H1 (cell line): ENCODE data around the gene DNAJC16. TPM values are rescaled to one million over a fixed set of nuclear protein-coding genes. Genes with fewer than 3 reads are reported as not detected.
A peak's percentile ranks its signal among the peaks of the same experiment; 100 is the strongest.

Source experiments
- CTCF ChIA-PET: fragments of 300-600 bp; sonication (Branson Sonifier 250); formaldehyde crosslinking; loops from one replicate; lab custom pipeline; 2021; ENCODE audit not compliant: partially characterized antibody; lab: Charles Lee
- POLR2A ChIA-PET: fragments of 300-600 bp; sonication (Branson Sonifier 250); formaldehyde crosslinking; loops from one replicate; lab custom pipeline; 2021; ENCODE audit warnings: inconsistent platforms; ENCODE audit not compliant: partially characterized antibody; lab: Charles Lee
- DNase-seq, 2 experiments: peaks; one replicate each; pipeline versions ENCODE4 v3.0.0 to v3.0.0-alpha.2; 2010 to 2022; ENCODE audit warnings: low spot score in 2 of 2, low read depth in 1 of 2, mixed read lengths in 1 of 2
- FAIRE-seq: peaks from 2 replicates; lab custom pipeline; 2011; peaks lifted over from hg19 to GRCh38; lab: Jason Lieb, UNC
- H2AFZ ChIP-seq: 2 replicates; pipeline ENCODE4 v1.8.1; 2012; ENCODE audit warnings: low read length, inconsistent platforms
- H2AK5ac ChIP-seq: 2 replicates; pipeline ENCODE4 v1.6.1; 2013; ENCODE audit warnings: low read depth, low read length
- H2BK120ac ChIP-seq: replicated peaks from 2 replicates; pipeline ENCODE3; 2013; ENCODE audit warnings: low read depth, low read length, inconsistent platforms
- H2BK12ac ChIP-seq: 2 replicates; pipeline ENCODE4 v1.6.1; 2013; ENCODE audit warnings: low read depth, low read length
- H2BK15ac ChIP-seq: 2 replicates; pipeline ENCODE4 v1.6.1; 2013; ENCODE audit warnings: low read length
- H2BK20ac ChIP-seq: 2 replicates; pipeline ENCODE4 v1.6.1; 2013; ENCODE audit warnings: low read length
- H2BK5ac ChIP-seq: 2 replicates; pipeline ENCODE4 v1.6.1; 2013; ENCODE audit warnings: low read depth, low read length
- H3K14ac ChIP-seq: 2 replicates; pipeline ENCODE4 v1.6.1; 2013; ENCODE audit warnings: inconsistent platforms; ENCODE audit not compliant: insufficient read length
- H3K18ac ChIP-seq: 2 replicates; pipeline ENCODE4 v1.6.1; 2013; ENCODE audit warnings: low read length; ENCODE audit errors: extremely low read depth
- H3K23ac ChIP-seq: 2 replicates; pipeline ENCODE4 v1.6.1; 2013; ENCODE audit warnings: inconsistent platforms; ENCODE audit not compliant: insufficient read length
- H3K23me2 ChIP-seq: 2 replicates; pipeline ENCODE4 v1.6.1; 2013; ENCODE audit warnings: low read depth, low read length
- H3K27ac ChIP-seq: 2 replicates; pipeline ENCODE4 v1.6.1; 2011; ENCODE audit warnings: low read depth, low read length, inconsistent platforms
- H3K27me3 ChIP-seq, 4 experiments: replicated peaks in 1 of 4; 1 replicate in 1 of 4; 2 replicates in 3 of 4; pipeline versions ENCODE4 v1.6.1 to v1.8.1; 2011 to 2013; ENCODE audit warnings: low read length in 3 of 4, mild to moderate bottlenecking in 3 of 4, inconsistent platforms in 2 of 4, mixed read lengths in 2 of 4, moderate library complexity in 1 of 4; ENCODE audit not compliant: control insufficient read depth in 3 of 4, insufficient read depth in 3 of 4; ENCODE audit errors: extremely low read depth in 1 of 4
- H3K36me3 ChIP-seq, 4 experiments: 2 replicates each; pipeline versions ENCODE4 v1.6.1 to v1.8.1; 2011 to 2013; ENCODE audit warnings: mild to moderate bottlenecking in 4 of 4, low read length in 3 of 4, moderate library complexity in 2 of 4, control low read depth in 1 of 4, inconsistent platforms in 1 of 4; ENCODE audit not compliant: insufficient read depth in 4 of 4, control insufficient read depth in 2 of 4
- H3K4ac ChIP-seq: replicated peaks from 2 replicates; pipeline ENCODE3; 2013; ENCODE audit warnings: low read length, low read depth, mixed read lengths, inconsistent platforms; ENCODE audit not compliant: insufficient read length
- H3K4me1 ChIP-seq, 4 experiments: replicated peaks in 1 of 4; 1 replicate in 1 of 4; 2 replicates in 3 of 4; pipeline versions ENCODE4 v1.6.1 to v1.8.1; 2011 to 2013; ENCODE audit warnings: low read length in 3 of 4, inconsistent platforms in 2 of 4, mixed read lengths in 1 of 4; ENCODE audit not compliant: insufficient read depth in 4 of 4, control insufficient read depth in 3 of 4
- H3K4me2 ChIP-seq, 2 experiments: 2 replicates each; pipeline versions ENCODE4 v1.6.1 to v1.8.1; 2011 to 2013; ENCODE audit warnings: low read depth in 2 of 2, low read length in 2 of 2, control low read depth in 1 of 2, inconsistent platforms in 1 of 2, mild to moderate bottlenecking in 1 of 2; ENCODE audit not compliant: insufficient read depth in 1 of 2
- H3K4me3 ChIP-seq, 4 experiments: fragments of 200-600, 300-600 bp in 1 of 4; sonication (generic), shearing (Covaris generic), sonication (Bioruptor Twin) in 1 of 4; 2 replicates each; pipeline versions ENCODE4 v1.5.1 to v1.8.1; 2011 to 2016; ENCODE audit warnings: low read length in 4 of 4, low read depth in 3 of 4, control low read depth in 2 of 4, inconsistent platforms in 2 of 4, mild to moderate bottlenecking in 2 of 4, mixed read lengths in 1 of 4, moderate library complexity in 1 of 4; ENCODE audit not compliant: insufficient read depth in 2 of 4; ENCODE audit errors: extremely low read depth in 1 of 4
- H3K56ac ChIP-seq: replicated peaks from 2 replicates; pipeline ENCODE3; 2013; ENCODE audit warnings: low read depth, mild to moderate bottlenecking, mixed read lengths, low read length, inconsistent platforms; ENCODE audit not compliant: insufficient read length
- H3K79me1 ChIP-seq: 2 replicates; pipeline ENCODE4 v1.6.1; 2013; ENCODE audit warnings: low read depth, low read length, control low read depth
- H3K79me2 ChIP-seq, 2 experiments: 2 replicates each; pipeline versions ENCODE4 v1.6.1 to v1.8.1; 2012 to 2013; ENCODE audit warnings: low read length in 2 of 2, mild to moderate bottlenecking in 2 of 2, inconsistent platforms in 1 of 2; ENCODE audit not compliant: insufficient read depth in 2 of 2, control insufficient read depth in 1 of 2
- H3K9ac ChIP-seq, 4 experiments: replicated peaks in 1 of 4; 1 replicate in 1 of 4; 2 replicates in 3 of 4; pipeline versions ENCODE4 v1.6.1 to v1.8.1; 2011 to 2013; ENCODE audit warnings: low read depth in 3 of 4, low read length in 3 of 4, control low read depth in 2 of 4, mild to moderate bottlenecking in 2 of 4, moderate library complexity in 2 of 4, inconsistent platforms in 1 of 4; ENCODE audit errors: extremely low read depth in 1 of 4
- H3K9me3 ChIP-seq, 2 experiments: 2 replicates each; pipeline versions ENCODE4 v1.6.1 to v1.8.1; 2012 to 2013; ENCODE audit warnings: mild to moderate bottlenecking in 2 of 2, moderate library complexity in 2 of 2, control low read depth in 1 of 2, inconsistent platforms in 1 of 2, low read depth in 1 of 2, low read length in 1 of 2, mixed read lengths in 1 of 2; ENCODE audit not compliant: insufficient read depth in 2 of 2
- H4K20me1 ChIP-seq, 2 experiments: replicated peaks in 1 of 2; 2 replicates each; pipeline versions ENCODE3 to v1.8.1; 2011 to 2013; ENCODE audit warnings: inconsistent platforms in 2 of 2, low read length in 2 of 2, mild to moderate bottlenecking in 1 of 2; ENCODE audit not compliant: insufficient read depth in 2 of 2, control insufficient read depth in 1 of 2
- H4K5ac ChIP-seq: 2 replicates; pipeline ENCODE4 v1.6.1; 2013; ENCODE audit warnings: low read length, low read depth, mixed read lengths, inconsistent platforms; ENCODE audit not compliant: insufficient read length
- H4K8ac ChIP-seq: 2 replicates; pipeline ENCODE4 v1.8.0; 2013; ENCODE audit warnings: mild to moderate bottlenecking, moderate library complexity, low read length, inconsistent platforms; ENCODE audit not compliant: insufficient read depth; ENCODE audit errors: extremely low read depth
- H4K91ac ChIP-seq: replicated peaks from 2 replicates; pipeline ENCODE3; 2013; ENCODE audit warnings: low read length, mixed read lengths, inconsistent platforms; ENCODE audit not compliant: insufficient read length
- BCL11A ChIP-seq, 2 experiments: IDR thresholded peaks; one replicate each; pipeline ENCODE4 v1.6.1; 2011; ENCODE audit warnings: low read depth in 2 of 2, low read length in 2 of 2, mild to moderate bottlenecking in 2 of 2
- KDM5A ChIP-seq: fragments of 200-600 bp; IDR thresholded peaks from 2 replicates; pipeline ENCODE4 v1.7.1; 2012; ENCODE audit warnings: mild to moderate bottlenecking, low read length, inconsistent platforms, mixed read lengths
- POLR2A ChIP-seq, 2 experiments: IDR thresholded peaks; 1 replicate in 1 of 2; 2 replicates in 1 of 2; pipeline ENCODE4 v1.6.1; 2011; ENCODE audit warnings: low read depth in 2 of 2, low read length in 2 of 2, mild to moderate bottlenecking in 2 of 2; ENCODE audit errors: control extremely low read depth in 1 of 2
- RAD21 ChIP-seq, 2 experiments: IDR thresholded peaks in 1 of 2; conservative IDR thresholded peaks in 1 of 2; 2 replicates each; pipeline ENCODE4 v1.6.1; 2011; ENCODE audit warnings: low read depth in 2 of 2, low read length in 2 of 2, improper control_type of control experiment in 1 of 2, inconsistent platforms in 1 of 2, mild to moderate bottlenecking in 1 of 2, moderate library complexity in 1 of 2
- RNF2 ChIP-seq: fragments of 200-900, 300-1000 bp; sonication (generic); IDR thresholded peaks from 2 replicates; pipeline ENCODE4 v1.7.1; 2016; ENCODE audit warnings: borderline replicate concordance, low read depth, mild to moderate bottlenecking, antibody characterized with exemption, low read length; ENCODE audit not compliant: poor library complexity, severe bottlenecking; ENCODE audit errors: missing control alignments
- RXRA ChIP-seq: IDR thresholded peaks from 2 replicates; pipeline ENCODE4 v1.6.1; 2011; ENCODE audit warnings: low read depth, mild to moderate bottlenecking, low read length, moderate library complexity; ENCODE audit not compliant: insufficient read depth
- SIX5 ChIP-seq: IDR thresholded peaks from 2 replicates; pipeline ENCODE4 v1.6.1; 2011; ENCODE audit warnings: mild to moderate bottlenecking, low read depth, low read length
- SP4 ChIP-seq: IDR thresholded peaks from 2 replicates; pipeline ENCODE4 v1.6.1; 2012; ENCODE audit warnings: low read length, inconsistent platforms
- ZNF274 ChIP-seq: IDR thresholded peaks from 2 replicates; pipeline ENCODE4 v1.7.0; 2012; ENCODE audit warnings: low read length, borderline replicate concordance; ENCODE audit errors: extremely low read depth
- WGBS, 2 experiments: shearing (Covaris generic) in 1 of 2; methylation state at CpG; one replicate each; pipeline versions ENCODE4 v1.1.6 to v1.1.7; 2013 to 2015; ENCODE audit warnings: low lambda C conversion rate in 2 of 2, mixed read lengths in 2 of 2, inconsistent platforms in 1 of 2, low coverage in 1 of 2, missing lambda C conversion rate in 1 of 2; ENCODE audit not compliant: insufficient replicate concordance in 2 of 2, insufficient coverage in 1 of 2, insufficient read length in 1 of 2; ENCODE audit errors: extremely low coverage in 1 of 2, missing lambda C conversion rate in 1 of 2; 5-methylcytosine and 5-hydroxymethylcytosine counted together
- polyA plus RNA-seq, 7 experiments: library from polyadenylated mRNA; depleted of rRNA in 3 of 7; stranded (reverse) in 5 of 7; unstranded in 2 of 7; fragments of >200 nt in 5 of 7; fragments of 200-250 nt in 2 of 7; gene quantifications; 1 replicate in 5 of 7; 2 replicates in 1 of 7; 4 replicates in 1 of 7; pipeline versions ENCODE4 v1.2.1 to v1.2.3, GENCODE V29; 2011 to 2013; ENCODE audit warnings: missing spikeins in 2 of 7, mixed read lengths in 2 of 7
- total RNA-seq: library from RNA; stranded (reverse); fragmentation: NEBNext Ultra II Directional; extraction: Animal tissue kit (Norgen Biotek cat#: 25700); gene quantifications from 2 replicates; pipeline ENCODE4 v1.2.1, GENCODE V29; 2021
- TF ChIP-seq, protein P1 (sequence below): IDR thresholded peaks from 2 replicates; pipeline ENCODE4 v1.6.1; 2012; ENCODE audit warnings: inconsistent platforms

The DNAJC16 gene
- total and polyA plus RNA-seq, 2 of the 8 experiments (the other 6 are each of a cell fraction or from before 2014, with no cell fraction given): 7.9 to 23.3 TPM

DNA sequence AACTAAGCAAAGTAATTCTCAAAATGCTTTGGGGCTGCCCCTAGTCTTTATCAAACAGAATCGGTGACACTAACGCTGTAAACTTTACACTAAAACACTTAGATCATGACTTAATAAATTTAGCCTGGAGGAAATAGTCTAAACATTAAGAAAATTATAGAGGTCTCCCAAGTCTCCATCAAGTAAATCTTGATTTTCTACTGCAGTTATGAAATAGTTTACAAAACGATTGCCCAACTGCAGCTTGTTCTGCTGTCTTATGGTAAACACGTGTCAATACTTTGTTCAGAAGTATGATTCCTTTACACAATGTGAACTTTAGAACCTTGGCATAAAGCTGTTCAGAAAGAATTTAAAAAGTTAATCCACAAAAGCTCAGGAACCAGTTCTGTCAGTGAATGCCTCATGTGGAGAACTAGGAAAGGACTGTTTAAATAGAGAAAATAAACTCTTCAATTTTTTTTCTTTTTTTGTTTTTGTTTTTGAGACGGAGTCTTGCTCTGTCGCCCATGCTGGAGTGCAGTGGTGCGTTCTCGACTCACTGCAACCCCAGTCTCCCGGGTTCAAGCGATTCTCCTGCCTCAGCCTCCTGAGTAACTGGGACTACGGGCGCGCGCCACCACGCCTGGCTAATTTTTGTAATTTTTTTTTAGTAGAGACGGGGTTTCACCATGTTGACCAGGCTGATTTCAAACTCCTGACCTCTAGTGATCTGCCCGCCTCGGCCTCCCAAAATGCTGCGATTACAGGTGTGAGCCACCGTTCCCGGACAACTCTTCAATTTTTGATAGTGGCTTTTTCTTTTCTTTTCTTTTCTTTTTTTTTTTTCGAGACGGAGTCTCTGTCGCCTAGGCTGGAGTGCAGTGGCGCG lies 92.2 kb downstream of the DNAJC16 start:
- no peak overlapping the region for H3K23ac ChIP-seq
- H3K14ac ChIP-seq: no peak overlapping the region
- peaks cover 2% of the 10 kb centered on the region; the same call in 1 of the 2 replicates for H3K79me1 ChIP-seq
- no peaks in the 10 kb centered on the region for H3K9me3 ChIP-seq
- peak overlapping the region in 3 of 4 experiments; percentile 67 to 85 (median 78); a peak in 3 of 7 replicates for H3K9ac ChIP-seq
- H3K4me2 ChIP-seq: peak overlapping the region; percentile 69 to 80
- H2BK12ac ChIP-seq: no peak overlapping the region
- H3K36me3 ChIP-seq: no peaks in the 10 kb centered on the region; a peak in 1 of 8 replicates
- peaks cover 4% of the 10 kb centered on the region for H3K23me2 ChIP-seq
- H4K91ac ChIP-seq: no peak overlapping the region
- H2BK120ac ChIP-seq: no peak overlapping the region
- H2AK5ac ChIP-seq: no peak overlapping the region
- no peak overlapping the region for H4K8ac ChIP-seq
- DNase-seq: no peak
- peaks cover 0 to 5% (median 0%) of the 10 kb centered on the region in 4 experiments; a peak in 1 of 7 replicates for H3K4me1 ChIP-seq
- WGBS, 2 experiments: 88% methylated on average over 21 of the region's 26 CpGs; no CpG with 5 or more reads in 1 of the 2 experiments
- no peak overlapping the region for H2AFZ ChIP-seq
- no peaks in the 10 kb centered on the region for H3K27me3 ChIP-seq
- FAIRE-seq: no peak
- no peak overlapping the region for H2BK20ac ChIP-seq
- ChIA-PET POLR2A (interaction anchor here (0.7 to 5.7 kb wide), 8 partner anchors 14 to 1454 kb away, joined by 3 to 37 read pairs (median 3); no protein-coding TSS in a partner anchor), CTCF (interaction anchor here (0.7 to 1.4 kb wide), 5 partner anchors 24 to 122 kb away, joined by 3 to 4 read pairs (median 3); partner anchors contain the start of gene DNAJC16)
- no peak overlapping the region for H2BK5ac ChIP-seq
- no peak overlapping the region for H3K4ac ChIP-seq
- H2BK15ac ChIP-seq: no peak overlapping the region
- no peak overlapping the region for H3K18ac ChIP-seq
- H3K56ac ChIP-seq: no peak overlapping the region
- H4K5ac ChIP-seq: no peak overlapping the region
- H3K4me3 ChIP-seq: peak overlapping the region; percentile 71 to 97 (median 85)
- no peak overlapping the region for H3K27ac ChIP-seq
- H4K20me1 ChIP-seq: peaks cover 3 to 6% of the 10 kb centered on the region in 2 experiments
- peaks cover 20 to 62% of the 10 kb centered on the region in 2 experiments for H3K79me2 ChIP-seq
- TF ChIP-seq SP4 (no peak), KDM5A (no peak), BCL11A (IDR thresholded peaks at IDR 0.05; ENCODE audit: low read depth in 2 of 2, low read length in 2 of 2) (no peak), POLR2A (IDR thresholded peaks at IDR 0.05; ENCODE audit: control extremely low read depth in 1 of 2, low read depth in 2 of 2, low read length in 2 of 2) (no peak), ZNF274 (no peak), RNF2 (no peak), SIX5 (no peak), RAD21 (IDR thresholded peaks at IDR 0.05 in 1 of 2, conservative IDR thresholded peaks at IDR 0.05 in 1 of 2; ENCODE audit: low read depth in 2 of 2, low read length in 2 of 2) (no peak), RXRA (no peak)
- TF ChIP-seq, protein P1, sequence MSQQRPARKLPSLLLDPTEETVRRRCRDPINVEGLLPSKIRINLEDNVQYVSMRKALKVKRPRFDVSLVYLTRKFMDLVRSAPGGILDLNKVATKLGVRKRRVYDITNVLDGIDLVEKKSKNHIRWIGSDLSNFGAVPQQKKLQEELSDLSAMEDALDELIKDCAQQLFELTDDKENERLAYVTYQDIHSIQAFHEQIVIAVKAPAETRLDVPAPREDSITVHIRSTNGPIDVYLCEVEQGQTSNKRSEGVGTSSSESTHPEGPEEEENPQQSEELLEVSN: no peak
